22Rv1 (cell line): Measurements from ENCODE around the gene EVPLL.
"Not testable (repeated sequence)": the region's sequence is repeated elsewhere in the genome, so short reads cannot be mapped to it uniquely, and the experiment has no call there.

ENCODE experiments used
- ZFX ChIP-seq: fragments of 450-650 bp; IDR thresholded peaks from 2 replicates; pipeline ENCODE4 v1.6.1; 2017; ENCODE audit warnings: antibody characterized with exemption, borderline replicate concordance
- TF ChIP-seq, protein P1 (sequence below): fragments of 450-650 bp; IDR thresholded peaks from 2 replicates; pipeline ENCODE4 v1.5.1; 2017; ENCODE audit warnings: mild to moderate bottlenecking

DNA sequence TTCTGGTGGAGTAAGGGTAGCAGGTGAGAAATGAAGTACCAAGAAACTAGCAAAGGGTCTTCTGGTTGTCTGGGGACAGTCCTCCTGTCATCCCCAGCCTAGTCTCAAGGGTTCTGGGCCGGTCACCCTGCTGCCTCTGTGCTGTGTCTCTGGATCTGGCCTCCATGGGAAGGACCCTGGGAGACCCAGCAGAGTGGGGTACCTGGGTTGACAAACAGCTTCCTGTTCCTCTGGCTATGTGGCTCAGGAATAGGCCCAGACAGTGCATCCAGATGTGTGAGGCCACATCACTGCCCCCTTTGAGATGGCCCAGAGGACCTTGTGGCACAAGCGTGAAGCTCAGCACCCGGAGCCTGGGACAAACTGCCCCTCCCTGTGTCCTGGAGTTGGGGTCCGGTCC, 10.7 kb downstream of the EVPLL start:
- TF ChIP-seq, protein P1, sequence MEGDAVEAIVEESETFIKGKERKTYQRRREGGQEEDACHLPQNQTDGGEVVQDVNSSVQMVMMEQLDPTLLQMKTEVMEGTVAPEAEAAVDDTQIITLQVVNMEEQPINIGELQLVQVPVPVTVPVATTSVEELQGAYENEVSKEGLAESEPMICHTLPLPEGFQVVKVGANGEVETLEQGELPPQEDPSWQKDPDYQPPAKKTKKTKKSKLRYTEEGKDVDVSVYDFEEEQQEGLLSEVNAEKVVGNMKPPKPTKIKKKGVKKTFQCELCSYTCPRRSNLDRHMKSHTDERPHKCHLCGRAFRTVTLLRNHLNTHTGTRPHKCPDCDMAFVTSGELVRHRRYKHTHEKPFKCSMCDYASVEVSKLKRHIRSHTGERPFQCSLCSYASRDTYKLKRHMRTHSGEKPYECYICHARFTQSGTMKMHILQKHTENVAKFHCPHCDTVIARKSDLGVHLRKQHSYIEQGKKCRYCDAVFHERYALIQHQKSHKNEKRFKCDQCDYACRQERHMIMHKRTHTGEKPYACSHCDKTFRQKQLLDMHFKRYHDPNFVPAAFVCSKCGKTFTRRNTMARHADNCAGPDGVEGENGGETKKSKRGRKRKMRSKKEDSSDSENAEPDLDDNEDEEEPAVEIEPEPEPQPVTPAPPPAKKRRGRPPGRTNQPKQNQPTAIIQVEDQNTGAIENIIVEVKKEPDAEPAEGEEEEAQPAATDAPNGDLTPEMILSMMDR = not testable (repeated sequence)
- TF ChIP-seq ZFX = not testable (repeated sequence)
